IMR-90 (cell line): Measurements from ENCODE around the gene NDUFAF4. TPM values are rescaled to one million over a fixed set of nuclear protein-coding genes. Genes with fewer than 3 reads are reported as not detected.
A peak's percentile ranks its signal among the peaks of the same experiment; 100 is the strongest.
"Not testable (repeated sequence)": the region's sequence is repeated elsewhere in the genome, so short reads cannot be mapped to it uniquely, and the experiment has no call there.

Experiments used
- ATAC-seq: fragments of 200-7000 bp; cut with Tn5 transposase; 2 replicates; pipeline ENCODE4 v1.9.1; 2020; ENCODE audit warnings: low read depth, mild to moderate bottlenecking, moderate library complexity
- BruUV-seq: library from RNA; stranded (reverse); fragments of 400-500 nt; replicated peaks from 2 replicates; lab custom pipeline; 2021; lab: Mats Ljungman, UMichigan
- CTCF ChIA-PET: fragments of 300-600 bp; formaldehyde crosslinking; extraction: SDS; loops from one replicate; lab custom pipeline; 2021; ENCODE audit warnings: antibody characterized with exemption; lab: Yijun Ruan, JAX
- POLR2A ChIA-PET: fragments of 300-600 bp; sonication (Branson Sonifier 250); formaldehyde crosslinking; loops from one replicate; lab custom pipeline; 2022; ENCODE audit warnings: antibody characterized with exemption; ENCODE audit not compliant: unreplicated experiment; lab: Charles Lee
- DNase-seq: peaks from one replicate; pipeline ENCODE4 v3.0.0; 2013
- H2AFZ ChIP-seq: replicated peaks from 2 replicates; pipeline ENCODE3; 2013; ENCODE audit warnings: low read length, mild to moderate bottlenecking; ENCODE audit not compliant: poor library complexity
- H2AK5ac ChIP-seq: 2 replicates; pipeline ENCODE4 v1.6.1; 2013; ENCODE audit warnings: low read depth, low read length, inconsistent platforms
- H2AK9ac ChIP-seq: replicated peaks from 2 replicates; pipeline ENCODE3; 2013; ENCODE audit warnings: mild to moderate bottlenecking, low read depth, low read length, moderate library complexity; ENCODE audit not compliant: poor library complexity
- H2BK120ac ChIP-seq: 2 replicates; pipeline ENCODE4 v1.6.1; 2013; ENCODE audit warnings: low read depth, low read length, inconsistent platforms
- H2BK15ac ChIP-seq: 3 replicates; pipeline ENCODE4 v1.6.1; 2013; ENCODE audit warnings: low read depth, low read length, inconsistent platforms
- H2BK20ac ChIP-seq: 2 replicates; pipeline ENCODE4 v1.6.1; 2013; ENCODE audit warnings: low read depth, mild to moderate bottlenecking, inconsistent platforms, low read length, moderate library complexity
- H2BK5ac ChIP-seq: 2 replicates; pipeline ENCODE4 v1.6.1; 2013; ENCODE audit warnings: mild to moderate bottlenecking, low read depth, low read length, inconsistent platforms; ENCODE audit not compliant: poor library complexity, severe bottlenecking
- H3K14ac ChIP-seq: replicated peaks from 2 replicates; pipeline ENCODE4 v1.6.1; 2013; ENCODE audit warnings: low read depth, low read length, inconsistent platforms
- H3K18ac ChIP-seq: 2 replicates; pipeline ENCODE4 v1.6.1; 2013; ENCODE audit warnings: low read depth, low read length, control low read depth
- H3K23ac ChIP-seq: 2 replicates; pipeline ENCODE4 v1.6.1; 2013; ENCODE audit warnings: low read depth, low read length, inconsistent platforms
- H3K27ac ChIP-seq: 2 replicates; pipeline ENCODE4 v1.5.1; 2013; ENCODE audit warnings: mild to moderate bottlenecking, control low read depth, low read length; ENCODE audit not compliant: insufficient read depth
- H3K27me3 ChIP-seq: 2 replicates; pipeline ENCODE4 v1.6.1; 2013; ENCODE audit warnings: low read length; ENCODE audit not compliant: control insufficient read depth, insufficient read depth
- H3K36me3 ChIP-seq: 2 replicates; pipeline ENCODE4 v1.6.1; 2013; ENCODE audit warnings: low read length, mixed read lengths; ENCODE audit not compliant: control insufficient read depth, insufficient read depth
- H3K4ac ChIP-seq: 2 replicates; pipeline ENCODE4 v1.6.1; 2013; ENCODE audit warnings: low read depth, low read length, inconsistent platforms
- H3K4me1 ChIP-seq: 2 replicates; pipeline ENCODE4 v1.6.1; 2013; ENCODE audit warnings: low read length, mixed read lengths; ENCODE audit not compliant: control insufficient read depth, insufficient read depth
- H3K4me2 ChIP-seq: 2 replicates; pipeline ENCODE4 v1.6.1; 2013; ENCODE audit warnings: low read depth, mild to moderate bottlenecking, control low read depth, low read length, moderate library complexity
- H3K4me3 ChIP-seq: 2 replicates; pipeline ENCODE4 v1.5.1; 2013; ENCODE audit warnings: low read depth, mild to moderate bottlenecking, control low read depth, low read length, moderate library complexity; ENCODE audit not compliant: insufficient read depth
- H3K56ac ChIP-seq: 2 replicates; pipeline ENCODE4 v1.6.1; 2013; ENCODE audit warnings: low read length, inconsistent platforms; ENCODE audit not compliant: insufficient read depth; ENCODE audit errors: extremely low read depth
- H3K79me1 ChIP-seq, 2 experiments: 2 replicates each; pipeline ENCODE4 v1.6.1; 2013; ENCODE audit warnings: low read length in 2 of 2, inconsistent platforms in 1 of 2, low read depth in 1 of 2
- H3K9ac ChIP-seq: 2 replicates; pipeline ENCODE4 v1.6.1; 2013; ENCODE audit warnings: low read depth, low read length, control low read depth
- H3K9me1 ChIP-seq: 2 replicates; pipeline ENCODE4 v1.6.1; 2013; ENCODE audit warnings: low read length, inconsistent platforms; ENCODE audit not compliant: insufficient read depth
- H3K9me3 ChIP-seq: 2 replicates; pipeline ENCODE4 v1.6.1; 2013; ENCODE audit warnings: low read length; ENCODE audit not compliant: control insufficient read depth, insufficient read depth
- H4K20me1 ChIP-seq: 2 replicates; pipeline ENCODE4 v1.6.1; 2013; ENCODE audit warnings: low read length, inconsistent platforms; ENCODE audit not compliant: insufficient read depth
- H4K5ac ChIP-seq: 2 replicates; pipeline ENCODE4 v1.6.1; 2013; ENCODE audit warnings: mild to moderate bottlenecking, low read depth, low read length, control low read depth
- H4K8ac ChIP-seq, 2 experiments: 2 replicates each; pipeline ENCODE4 v1.6.1; 2013; ENCODE audit warnings: low read depth in 2 of 2, low read length in 2 of 2, control low read depth in 1 of 2, inconsistent platforms in 1 of 2
- H4K91ac ChIP-seq: 2 replicates; pipeline ENCODE4 v1.6.1; 2013; ENCODE audit warnings: low read depth, low read length, inconsistent platforms; ENCODE audit not compliant: insufficient read depth
- BHLHE40 ChIP-seq: fragments of 150-350 bp; IDR thresholded peaks from 2 replicates; pipeline ENCODE4 v1.6.1; 2016; ENCODE audit warnings: mild to moderate bottlenecking, low read depth, low read length
- CEBPB ChIP-seq: IDR thresholded peaks from 2 replicates; pipeline ENCODE4 v1.6.1; 2012; ENCODE audit warnings: low read depth, low read length, improper control_type of control experiment
- MAFK ChIP-seq: IDR thresholded peaks from 2 replicates; pipeline ENCODE4 v1.6.1; 2012; ENCODE audit warnings: low read depth, low read length, improper control_type of control experiment
- WGBS, 2 experiments: methylation state at CpG; one replicate each; pipeline versions ENCODE4 v1.1.5 to v1.1.7; 2013; ENCODE audit warnings: missing lambda C conversion rate in 2 of 2; ENCODE audit not compliant: insufficient read length in 1 of 2; ENCODE audit errors: extremely low coverage in 2 of 2; 5-methylcytosine and 5-hydroxymethylcytosine counted together
- dilution Hi-C: fragments of 300-500 bp; cut with HindIII; formaldehyde crosslinking; loops from one replicate; pipeline ENCODE4 v1.14.3; 2018; ENCODE audit warnings: low sequenced_read_pairs; ENCODE audit not compliant: unreplicated experiment
- in situ Hi-C: fragments of 300-500 bp; cut with MboI; formaldehyde crosslinking; loops from 3 replicates; pipeline ENCODE4 v1.14.3; 2019; ENCODE audit warnings: low sequenced_read_pairs, inconsistent platforms, mixed read lengths
- intact Hi-C: fragments of 100-400 bp; cut with micrococcal nuclease; formaldehyde crosslinking; loops from 2 replicates; pipeline ENCODE4 v1.10.0; 2022
- polyA plus RNA-seq, 3 experiments: library from polyadenylated mRNA; depleted of rRNA; stranded (reverse); fragments of >200 nt; gene quantifications; 2 replicates each; pipeline ENCODE4 v1.2.3, GENCODE V29; 2012; ENCODE audit warnings: low replicate concordance in 1 of 3
- total RNA-seq: library from RNA; depleted of rRNA; stranded (reverse); fragments of >200 nt; gene quantifications from 2 replicates; pipeline ENCODE4 v1.2.3, GENCODE V29; 2012

Gene NDUFAF4
- total and polyA plus RNA-seq, 2 of the 4 experiments (the other 2 are of a cell fraction) = 6.3 to 13.4 TPM

DNA sequence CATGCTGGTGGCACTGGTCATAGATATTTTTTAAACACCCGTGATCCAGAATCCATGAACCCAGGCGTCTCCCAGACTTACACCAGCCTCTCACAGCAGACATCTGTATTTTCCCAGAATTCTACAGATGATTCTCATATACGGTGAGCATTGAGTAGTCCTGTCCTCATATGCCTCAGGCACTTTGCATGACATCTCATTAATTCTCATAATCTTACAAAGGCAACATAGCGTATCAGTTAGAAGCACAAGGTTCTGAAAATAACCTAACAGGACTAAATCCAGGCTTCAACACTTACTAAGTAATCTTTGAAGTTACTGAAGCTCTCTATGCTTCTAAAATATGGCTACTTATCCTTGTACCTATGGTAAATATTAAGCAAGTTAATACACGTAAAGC is 8.9 kb downstream of the NDUFAF4 start (continued):
- no peak for TF ChIP-seq MAFK

DNA sequence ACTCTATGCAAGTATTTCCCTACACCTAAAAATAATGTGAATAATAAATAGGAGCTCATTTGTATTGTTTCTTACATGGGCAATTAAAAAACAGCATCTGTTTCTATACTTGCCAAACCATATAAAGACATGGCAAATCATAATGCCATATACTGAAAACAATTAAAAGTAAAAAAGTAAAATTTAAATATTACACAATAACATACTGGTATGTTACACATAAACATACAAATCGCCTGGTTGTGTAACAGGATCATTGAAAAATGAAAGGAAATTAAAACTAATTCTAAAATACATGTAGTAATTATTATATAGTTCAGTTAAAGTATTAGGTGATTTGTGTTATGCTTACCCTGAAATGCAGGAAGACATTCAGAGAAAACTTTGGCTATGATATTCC is 11.2 kb downstream of the NDUFAF4 start:
- Histone ChIP-seq H3K23ac (no peak overlapping the region), H3K56ac (no peak overlapping the region)
- CTCF ChIA-PET = no interaction called here

DNA sequence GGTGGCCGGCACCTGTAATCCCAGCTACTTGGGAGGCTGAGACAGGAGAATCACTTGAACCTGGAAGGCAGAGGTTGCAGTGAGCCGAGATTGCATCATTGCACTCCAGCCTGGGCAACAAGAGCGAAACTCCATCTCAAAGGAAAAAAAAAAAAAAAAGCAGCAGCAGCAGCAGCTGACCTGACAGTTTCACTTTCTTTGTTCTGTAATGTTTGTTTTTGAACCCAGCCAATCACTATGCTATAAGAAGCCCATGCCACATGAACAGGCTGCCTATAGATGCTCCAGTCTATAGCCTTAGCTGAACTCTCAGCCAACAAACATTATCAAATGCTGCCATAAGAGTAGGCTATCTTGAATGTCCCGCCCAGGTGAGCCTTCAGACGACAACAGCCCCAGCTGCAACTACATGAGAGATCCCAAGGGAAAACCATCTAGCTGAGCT is 12.5 kb downstream of the NDUFAF4 start:
- H4K5ac ChIP-seq, in situ Hi-C loops, H3K4me3 ChIP-seq, H2AK5ac ChIP-seq, H2AFZ ChIP-seq, H3K23ac ChIP-seq, H2BK120ac ChIP-seq, H3K9me3 ChIP-seq, H3K56ac ChIP-seq, H3K4me1 ChIP-seq, dilution Hi-C loops, intact Hi-C loops, H3K14ac ChIP-seq, H3K36me3 ChIP-seq, POLR2A ChIA-PET, BruUV-seq, H2BK5ac ChIP-seq, H4K8ac ChIP-seq, ATAC-seq, H4K91ac ChIP-seq, H2BK20ac ChIP-seq, H3K9me1 ChIP-seq, H3K9ac ChIP-seq, H3K18ac ChIP-seq, H2AK9ac ChIP-seq, H4K20me1 ChIP-seq, H3K79me1 ChIP-seq, H2BK15ac ChIP-seq, H3K27ac ChIP-seq, DNase-seq, H3K4ac ChIP-seq: not testable (repeated sequence)
- CTCF ChIA-PET = interaction anchor here (1.1 kb wide), 1 partner anchor 49 kb away, joined by 3 read pairs; the partner anchor contains the start of gene GPR63
- Histone ChIP-seq H3K4me2 (peak overlapping the region; percentile 76), H3K27me3 (peaks cover 13% of the 10 kb centered on the region)
- no CpG with 5 or more reads among the region's 5 CpGs for WGBS, 2 experiments

More for the DNA sequence above, 11.2 kb downstream of the NDUFAF4 start:
- H4K20me1 ChIP-seq = no peaks in the 10 kb centered on the region
- H3K4me1 ChIP-seq = no peaks in the 10 kb centered on the region
- H2AK5ac ChIP-seq = no peak overlapping the region
- H4K5ac ChIP-seq = no peak overlapping the region
- POLR2A ChIA-PET = no interaction called here
- no peak overlapping the region for H3K18ac ChIP-seq
- H3K36me3 ChIP-seq = peaks cover 4% of the 10 kb centered on the region
- DNase-seq = no peak
- ATAC-seq = no peak
- H3K4me3 ChIP-seq = no peak overlapping the region
- no TSS peak for BruUV-seq
- H3K9me1 ChIP-seq = no peaks in the 10 kb centered on the region
- H3K14ac ChIP-seq = no peak overlapping the region
- peaks cover 6% of the 10 kb centered on the region for H3K27me3 ChIP-seq
- no peak overlapping the region for H2AFZ ChIP-seq
- no peak overlapping the region for H2BK20ac ChIP-seq
- no CpG with 5 or more reads among the region's 1 CpG for WGBS, 2 experiments
- no peak overlapping the region for H3K9ac ChIP-seq
- intact Hi-C loops (no loop called here), dilution Hi-C loops (no loop called here), in situ Hi-C loops (no loop called here)
- no peak for TF ChIP-seq BHLHE40
- TF ChIP-seq CEBPB = peak; percentile 48; the same call in 1 of the 2 replicates
- H3K79me1 ChIP-seq = no peaks in the 10 kb centered on the region
- H3K27ac ChIP-seq = no peak overlapping the region
- H4K91ac ChIP-seq = no peak overlapping the region
- H2AK9ac ChIP-seq = no peak overlapping the region
- no peak overlapping the region for H3K4me2 ChIP-seq
- H2BK5ac ChIP-seq = no peak overlapping the region
- no peak overlapping the region for H2BK120ac ChIP-seq
- no peak overlapping the region for H4K8ac ChIP-seq
- no peak overlapping the region for H3K4ac ChIP-seq
- H3K9me3 ChIP-seq = no peaks in the 10 kb centered on the region
- no peak overlapping the region for H2BK15ac ChIP-seq
